ENCODE data around the gene HDAC4.

DNA sequence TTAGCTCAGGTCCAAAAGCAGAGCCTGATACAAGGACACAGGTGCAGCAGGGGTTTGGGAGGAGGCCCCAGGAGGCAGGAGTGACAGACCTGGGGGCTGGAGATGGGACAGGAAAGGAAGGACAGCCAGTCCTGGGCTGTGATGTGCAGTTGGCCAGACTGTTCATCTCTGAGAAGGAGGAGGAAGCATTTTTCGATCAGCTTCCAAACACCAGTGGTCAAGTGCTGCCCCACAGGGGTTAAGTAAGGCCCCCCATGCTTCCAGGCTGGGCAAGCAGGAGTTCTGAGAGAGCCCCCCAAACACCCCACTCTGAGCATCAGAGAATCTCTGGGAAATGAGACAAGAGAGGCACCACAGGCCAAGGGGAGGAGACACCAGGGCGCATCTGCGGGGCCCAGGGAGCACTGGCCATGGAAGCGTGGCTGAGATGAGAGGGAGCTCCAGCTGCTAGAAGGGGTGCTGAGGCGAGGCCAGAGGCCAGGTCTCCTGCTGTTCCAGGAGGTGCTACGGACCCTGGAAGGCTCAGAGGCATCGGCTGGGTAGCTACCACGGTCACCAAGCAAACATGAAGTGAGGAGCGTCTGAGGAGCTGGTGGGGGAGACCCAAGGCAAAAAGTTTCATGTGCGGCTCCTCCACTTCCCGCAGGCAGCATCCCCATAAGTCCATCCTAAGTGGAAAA, 5.6 kb upstream of the HDAC4 start:
- TF ChIP-seq FOXA1 (IDR thresholded peaks at IDR 0.05) (no peak), SUZ12 (IDR thresholded peaks at IDR 0.05) (no peak), SP1 (IDR thresholded peaks at IDR 0.05) (no peak), PKNOX1 (IDR thresholded peaks at IDR 0.05) (no peak), FOXM1 (IDR thresholded peaks at IDR 0.05; ENCODE audit: borderline replicate concordance) (no peak), NFRKB (IDR thresholded peaks at IDR 0.05) (no peak), ARNT (IDR thresholded peaks at IDR 0.05) (no peak), LEF1 (IDR thresholded peaks at IDR 0.05; ENCODE audit: borderline replicate concordance) (no peak), ELF4 (IDR thresholded peaks at IDR 0.05) (no peak), TARDBP (IDR thresholded peaks at IDR 0.05) (no peak), FOXK2 (IDR thresholded peaks at IDR 0.05) (no peak)

Measured in HEK293T (cell line).